CD1c-positive myeloid dendritic cell (primary cell): ENCODE measurements around the gene BNC2.

Experiments
- DNase-seq: peaks from one replicate; pipeline ENCODE4 v3.0.0-alpha.2; 2016; ENCODE audit errors: extremely low spot score

Gene BNC2

DNA sequence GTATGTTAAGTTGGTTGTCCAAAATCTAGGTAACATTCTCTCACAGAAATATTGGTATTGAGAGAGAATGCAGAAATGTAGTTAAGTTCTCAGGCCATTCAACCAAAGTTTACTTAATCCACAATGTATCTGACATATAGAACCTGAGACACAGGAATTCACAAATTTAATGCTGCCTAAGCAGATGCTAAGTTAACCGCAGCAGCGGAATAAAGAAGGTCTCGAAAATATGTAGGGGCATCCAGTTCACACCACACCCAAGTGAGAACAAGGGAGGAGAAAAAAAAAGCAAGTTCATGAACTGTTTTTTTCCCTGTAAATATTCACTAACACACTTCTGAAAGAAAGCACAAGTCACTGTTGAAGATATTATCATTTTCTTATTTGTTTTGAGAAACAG is 194.0 kb downstream of the BNC2 start:
- no peak for DNase-seq

DNA sequence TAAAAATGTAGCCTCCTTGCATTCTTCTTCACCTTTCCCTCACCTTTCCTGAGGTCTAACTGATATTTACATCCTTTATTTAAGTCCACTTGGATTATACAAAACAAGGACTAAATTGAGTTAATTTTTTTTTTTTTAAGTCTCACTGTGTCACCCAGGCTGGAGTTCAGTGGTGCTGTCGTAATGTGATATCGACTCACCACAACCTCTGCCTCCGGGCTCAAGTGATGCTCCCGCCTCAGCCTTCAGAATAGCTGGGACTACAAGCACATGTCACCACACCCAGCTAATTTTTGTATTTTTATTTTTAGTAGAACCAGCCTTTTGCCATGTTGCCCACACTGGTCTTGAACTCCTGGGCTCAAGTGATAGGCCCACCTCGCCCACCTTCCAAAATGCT is 195.3 kb downstream of the BNC2 start:
- no peak for DNase-seq

DNA sequence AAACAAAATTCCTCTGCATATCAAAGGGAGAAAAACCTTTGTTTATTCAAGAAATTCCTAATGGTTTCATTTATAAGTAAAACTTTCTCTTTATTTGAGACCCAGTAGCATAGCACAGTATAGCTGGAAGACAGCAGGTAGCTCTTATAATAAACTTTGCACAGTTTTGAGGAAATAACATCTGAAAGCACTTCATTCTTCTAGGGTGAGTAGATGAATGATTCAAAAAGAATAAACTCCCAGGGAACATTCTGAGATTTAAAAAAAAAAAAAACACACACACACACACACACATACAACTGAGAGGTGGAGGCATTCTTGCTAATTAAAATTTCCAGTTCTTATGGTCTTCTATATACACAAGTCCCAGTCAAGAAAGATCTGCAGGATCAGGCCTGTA is 197.3 kb downstream of the BNC2 start:
- DNase-seq, result no peak

DNA sequence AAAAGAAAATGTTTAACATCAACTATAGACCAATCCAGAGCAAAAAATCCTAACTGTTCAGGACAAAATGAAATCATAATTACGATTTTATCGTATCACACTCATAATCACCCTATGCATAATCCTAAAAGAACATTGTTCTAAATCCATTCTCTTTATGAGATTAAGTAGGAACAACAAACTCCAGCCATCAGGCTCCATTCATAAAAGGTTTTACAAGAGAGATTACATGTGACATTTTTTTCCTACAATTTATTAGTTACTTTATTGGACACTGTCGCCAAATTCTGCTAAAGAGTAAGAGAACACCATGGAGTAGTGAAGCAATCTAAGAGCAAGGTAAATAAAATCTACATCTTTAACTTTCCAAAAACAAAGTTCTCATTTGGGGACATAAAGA is 198.0 kb downstream of the BNC2 start:
- no peak for DNase-seq

DNA sequence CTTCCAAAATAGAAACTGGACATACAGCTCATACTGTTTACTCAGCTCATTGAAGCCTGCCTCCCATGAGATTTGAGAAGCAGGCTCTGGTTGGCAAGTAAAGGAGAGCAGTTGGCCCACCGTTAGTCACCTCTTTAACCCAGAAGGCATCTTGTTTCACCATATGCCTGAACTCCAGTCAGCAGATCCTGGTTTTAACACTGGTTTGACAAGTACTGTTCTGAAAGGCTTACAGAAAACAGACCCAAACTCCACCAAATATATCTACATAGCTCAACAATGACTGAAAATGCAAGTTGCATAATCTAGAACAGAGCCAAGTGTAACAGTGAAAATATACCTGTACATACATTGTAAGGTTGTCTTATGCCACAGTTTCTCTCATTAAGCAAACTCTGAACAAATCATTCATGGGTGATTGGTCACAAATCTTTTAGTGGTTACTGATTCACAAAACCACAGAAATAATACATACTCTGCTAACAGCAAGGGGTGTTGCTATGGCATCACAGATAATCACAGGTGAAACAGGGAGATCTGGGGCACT is 198.8 kb downstream of the BNC2 start:
- DNase-seq, result no peak

DNA sequence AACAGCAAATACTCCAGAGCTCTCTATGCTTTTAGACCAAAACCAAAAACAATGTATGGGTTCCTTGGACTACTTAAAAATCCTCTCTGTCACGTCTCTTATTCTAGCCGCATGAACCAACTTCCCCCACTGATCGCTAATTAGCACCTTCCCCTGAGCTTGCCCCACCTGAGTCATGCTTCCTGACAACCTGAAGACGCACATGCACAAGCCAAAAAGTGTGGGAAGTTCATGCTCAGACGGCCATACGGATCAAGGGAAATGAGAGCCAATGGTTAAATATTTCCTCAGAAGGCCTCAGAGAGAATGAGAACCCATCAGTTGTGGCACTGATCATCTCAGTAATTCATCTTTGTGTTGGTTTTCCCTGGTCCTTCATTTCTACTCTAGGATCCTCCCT is 199.7 kb downstream of the BNC2 start:
- no peak for DNase-seq

DNA sequence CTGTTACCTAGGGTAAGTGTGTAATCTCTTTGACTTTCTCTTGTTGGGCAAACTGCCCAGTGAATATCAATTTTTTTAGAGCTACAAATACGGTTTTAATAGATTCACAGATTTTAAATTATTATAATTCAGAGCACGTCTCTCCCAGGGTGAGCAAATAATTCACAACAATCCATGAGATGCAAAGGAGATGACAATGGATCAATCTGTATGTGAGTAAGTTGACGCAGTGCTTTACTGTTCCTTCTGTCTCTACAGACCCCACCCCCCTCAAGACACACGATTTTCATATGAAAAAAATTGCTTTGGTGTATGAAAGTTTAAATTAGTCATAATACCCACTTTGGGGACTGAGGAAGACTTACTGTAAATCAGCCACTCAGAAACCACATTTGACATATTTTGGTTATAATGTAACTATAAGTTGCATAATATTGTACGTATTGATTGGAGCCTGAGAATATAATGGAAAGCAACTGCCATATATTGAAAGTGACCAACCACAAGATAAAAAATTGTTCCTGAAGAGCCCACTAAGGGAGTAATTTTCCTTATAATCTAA is 201.7 kb downstream of the BNC2 start:
- no peak for DNase-seq

DNA sequence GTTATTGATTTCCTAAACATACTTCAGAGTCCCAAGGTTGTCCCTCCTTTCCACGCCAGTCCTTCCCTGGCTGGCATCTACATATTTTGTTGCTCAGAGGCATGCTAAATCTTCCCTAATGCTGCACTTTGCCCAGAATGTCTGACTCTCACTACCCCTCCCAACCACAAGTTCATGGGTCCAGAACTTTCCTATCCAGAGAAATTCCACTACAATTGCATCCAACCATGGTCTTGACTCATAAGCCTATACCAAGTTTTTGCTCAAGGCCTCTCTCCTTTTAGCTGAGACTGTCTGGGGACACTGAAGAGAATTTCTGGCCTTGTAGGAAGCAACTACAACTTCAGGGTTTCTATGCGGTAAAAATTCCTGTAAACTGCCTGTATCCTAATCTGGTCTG is 206.3 kb downstream of the BNC2 start:
- no peak for DNase-seq

DNA sequence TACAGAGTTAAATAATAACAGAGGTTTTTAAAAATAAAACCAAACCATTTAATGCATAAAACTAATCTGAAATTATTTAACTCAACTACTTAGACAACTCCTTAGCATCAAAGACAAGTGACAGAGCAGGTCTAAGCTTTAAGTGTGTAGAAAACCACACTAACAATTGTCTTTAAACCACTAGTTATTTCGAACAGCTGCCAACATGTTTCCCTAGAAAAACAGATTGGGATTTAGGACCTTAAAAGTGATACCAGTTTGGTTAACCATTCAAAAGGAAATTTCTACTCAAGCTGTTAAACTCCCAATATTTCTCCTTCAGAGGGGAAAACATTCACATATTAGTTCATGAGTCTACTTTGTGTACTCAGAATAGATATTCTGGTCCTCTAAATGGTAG is 208.7 kb downstream of the BNC2 start:
- no peak for DNase-seq

DNA sequence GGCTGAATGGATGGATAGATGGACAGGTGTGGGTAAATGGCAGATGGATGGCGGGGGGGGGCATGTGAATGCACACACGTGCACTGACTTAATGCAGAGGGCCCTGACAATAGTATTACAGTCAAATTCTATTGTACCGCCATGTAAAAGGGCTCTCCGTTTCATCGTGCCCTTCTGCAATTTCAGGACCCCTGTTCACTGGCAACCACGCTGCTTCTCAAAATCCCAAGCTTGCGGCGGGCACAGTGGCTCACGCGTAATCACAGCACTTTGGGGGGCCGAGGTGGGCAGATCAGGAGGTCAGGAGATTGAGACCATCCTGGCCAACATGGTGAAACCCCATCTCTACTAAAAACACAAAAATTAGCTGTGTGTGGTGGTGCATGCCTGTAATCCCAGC is 211.4 kb downstream of the BNC2 start:
- DNase-seq, result no peak

DNA sequence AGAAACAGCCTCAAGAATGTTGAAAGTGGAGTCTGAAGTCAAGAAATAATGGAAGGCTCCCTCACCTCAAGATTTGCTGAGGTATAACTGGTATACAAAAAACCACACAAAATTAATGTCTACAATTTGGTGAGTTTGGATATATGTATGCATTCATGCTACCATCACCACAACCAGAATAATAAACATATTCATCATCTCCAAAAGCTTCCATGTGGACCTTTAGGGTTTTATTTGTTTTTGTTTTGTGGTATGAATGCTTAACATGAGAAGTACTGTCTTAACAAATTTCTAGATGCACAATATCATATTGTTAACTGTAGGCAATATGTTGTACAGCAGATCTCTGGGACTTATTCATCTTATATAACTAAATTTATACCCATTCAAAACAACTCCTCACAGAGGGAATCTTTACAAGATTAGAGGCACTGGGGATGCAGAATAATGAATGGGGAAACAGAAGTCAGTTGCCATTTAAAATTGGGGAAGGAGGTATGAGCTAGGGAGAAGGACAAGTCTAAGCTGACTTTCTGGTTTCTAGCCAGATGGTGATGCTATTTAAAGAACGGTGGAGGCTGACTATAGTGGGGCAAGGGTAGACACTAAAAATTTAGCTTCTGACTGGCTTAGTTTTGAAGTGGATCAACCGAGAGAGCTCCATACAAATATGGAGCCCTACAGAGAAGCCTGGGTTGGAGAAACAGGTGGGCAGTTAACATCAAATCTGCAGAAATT is 213.9 kb downstream of the BNC2 start:
- DNase-seq, result no peak

DNA sequence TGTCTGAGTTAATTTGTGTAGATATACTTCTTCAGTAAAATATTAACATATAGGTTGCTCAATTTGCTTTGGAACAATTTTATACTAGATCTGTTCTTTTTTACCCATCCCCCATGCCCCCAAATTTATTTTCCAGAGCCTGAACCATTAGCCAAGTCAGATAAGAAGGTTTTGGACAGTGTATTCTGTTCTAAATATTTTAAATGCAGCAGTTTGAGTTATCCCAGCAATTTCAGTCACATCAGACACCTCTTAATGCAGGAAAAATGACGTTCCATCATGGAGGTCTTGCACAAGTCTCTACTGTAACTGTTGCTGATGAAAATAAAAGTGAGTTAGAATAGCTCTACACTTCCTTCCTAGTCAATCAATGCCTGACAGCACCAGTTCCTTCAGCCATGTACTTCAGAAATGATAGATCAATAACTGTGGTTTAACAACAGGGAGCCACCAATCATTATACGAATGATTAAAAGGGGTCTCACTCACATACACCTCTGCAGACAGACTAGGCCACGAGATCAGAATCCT is 215.8 kb downstream of the BNC2 start:
- DNase-seq, result no peak

DNA sequence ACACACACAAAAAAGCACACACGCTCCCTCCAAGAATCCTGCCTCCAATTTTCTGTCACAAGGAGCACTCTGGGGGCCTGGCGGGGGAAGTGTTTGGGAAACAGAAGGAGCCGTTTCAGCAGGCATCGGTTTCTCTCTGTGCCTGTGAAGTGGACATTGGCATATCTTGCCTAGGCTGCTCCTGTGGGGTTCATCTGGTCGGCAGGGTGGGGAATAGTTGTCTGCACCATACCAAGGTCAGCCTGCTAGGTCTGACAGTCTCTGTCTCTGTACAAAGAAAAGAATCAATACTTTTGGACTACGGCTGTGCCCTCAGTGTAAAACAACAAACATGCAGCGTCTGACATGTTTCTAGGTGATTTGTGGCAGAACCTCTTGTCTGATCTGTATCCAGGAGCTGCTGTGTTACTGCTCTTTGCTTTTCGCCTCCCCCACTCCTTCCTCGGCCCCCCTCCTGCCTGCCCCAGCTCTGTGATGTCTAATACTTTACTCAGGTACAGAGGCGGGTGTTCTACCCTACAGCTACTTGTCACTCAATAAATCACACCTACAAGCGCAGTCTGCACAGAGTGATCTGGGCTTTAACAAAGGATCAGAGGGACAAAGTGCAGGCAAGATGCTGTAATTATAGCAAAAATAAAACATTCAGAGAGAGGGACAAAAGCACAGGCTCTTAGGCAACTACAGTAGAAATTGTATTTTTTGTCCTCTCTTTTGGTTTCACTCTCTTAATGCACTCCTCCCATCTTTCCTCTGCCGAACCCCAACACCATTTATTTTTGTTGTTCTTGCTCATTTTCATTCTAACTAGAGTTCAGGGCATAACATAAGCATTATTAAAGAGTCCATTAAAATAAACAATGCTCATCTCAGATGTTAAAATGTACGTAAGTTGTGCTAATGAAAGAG is 216.7 kb downstream of the BNC2 start:
- DNase-seq, result no peak

DNA sequence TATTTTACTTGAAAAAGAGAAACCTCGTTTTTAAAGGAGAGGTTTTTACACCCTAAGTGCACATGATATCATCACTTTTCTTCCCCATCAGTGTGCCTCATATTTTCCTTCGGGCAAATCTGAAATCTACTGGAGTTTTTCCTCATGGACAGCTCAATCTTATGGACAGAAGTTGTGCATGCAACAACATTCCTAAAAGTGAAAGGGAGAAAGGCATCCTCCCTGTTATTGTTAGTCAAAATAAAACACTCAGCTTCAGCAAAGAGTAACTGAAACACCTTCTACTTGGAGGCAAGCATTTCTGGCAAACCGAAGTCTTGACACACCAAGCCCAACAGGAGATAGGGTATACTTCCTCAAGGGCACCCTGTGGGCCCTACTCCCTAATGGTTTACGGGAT is 217.9 kb downstream of the BNC2 start:
- no peak for DNase-seq

DNA sequence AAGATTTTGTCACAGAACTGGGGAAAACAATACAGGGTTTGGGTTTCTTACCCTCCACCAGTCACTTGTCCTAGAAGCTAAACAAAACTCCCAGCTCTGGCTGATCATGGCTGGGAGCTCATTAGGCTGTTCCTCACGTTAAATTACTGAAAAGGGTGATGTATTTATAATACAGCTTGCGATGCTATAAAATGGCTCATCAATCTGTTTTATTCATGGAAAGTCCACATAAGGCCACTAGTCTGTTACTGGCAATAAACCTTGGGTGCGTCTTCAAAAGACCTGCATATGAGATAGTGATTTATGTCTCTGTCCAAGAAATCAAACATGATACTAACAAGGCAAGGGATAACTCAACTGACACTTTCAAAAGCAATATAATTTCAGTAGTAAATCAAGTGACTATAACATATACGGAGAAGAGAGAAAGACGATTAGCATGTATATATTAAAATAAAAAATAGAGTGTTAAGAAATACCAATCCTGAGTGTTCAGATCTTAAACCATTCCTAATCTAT is 219.0 kb downstream of the BNC2 start:
- no peak for DNase-seq

DNA sequence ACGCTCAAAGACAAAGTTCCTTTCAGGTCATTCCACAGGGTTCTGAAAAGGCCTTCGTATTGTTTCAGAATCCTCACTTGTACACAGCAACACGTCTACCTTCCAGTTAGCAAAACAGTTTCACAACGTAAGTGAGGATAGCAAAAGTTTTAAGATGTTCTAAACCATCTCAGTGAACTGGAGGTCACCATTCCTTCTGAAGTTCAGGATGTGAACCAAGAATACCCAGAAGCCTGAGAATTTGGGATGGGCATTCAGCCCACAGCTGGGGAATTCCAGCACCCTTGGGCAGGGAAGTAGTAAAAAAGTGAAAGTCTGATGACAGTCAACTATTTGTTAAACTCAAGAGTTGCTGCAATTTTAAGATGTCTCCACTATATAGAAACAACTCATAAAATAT is 224.5 kb downstream of the BNC2 start:
- no peak for DNase-seq

DNA sequence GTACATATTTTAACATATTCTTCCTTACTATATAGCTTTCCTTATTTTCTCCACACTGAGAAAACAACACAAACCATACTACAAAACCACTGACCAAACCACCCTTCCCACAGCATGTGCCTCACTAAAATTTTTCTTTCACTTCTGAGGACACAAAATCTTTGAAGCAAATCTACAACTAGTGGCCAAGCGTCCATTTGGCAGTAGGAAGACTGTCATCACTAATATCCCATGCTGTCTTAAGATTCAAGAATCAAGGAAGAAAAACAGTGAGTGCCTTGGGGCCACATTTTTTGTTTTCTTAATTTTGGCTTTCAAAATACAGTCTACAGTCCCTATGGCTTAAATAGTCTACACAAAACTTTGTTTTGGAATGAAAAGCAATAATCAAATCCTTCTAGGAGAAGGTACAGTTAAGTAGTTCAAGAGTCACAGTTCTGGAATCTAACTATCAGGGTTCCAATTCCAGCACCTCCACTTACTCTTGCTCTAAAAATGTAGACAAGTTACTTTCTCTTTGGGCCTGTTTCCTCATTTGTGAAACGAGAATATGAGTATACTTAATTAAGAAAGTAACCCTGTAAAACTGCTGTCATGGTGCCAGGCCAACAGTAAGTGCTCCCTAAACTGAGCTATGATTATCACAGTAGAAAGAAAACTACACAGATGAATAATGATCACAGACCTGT is 227.9 kb downstream of the BNC2 start:
- DNase-seq, result no peak

DNA sequence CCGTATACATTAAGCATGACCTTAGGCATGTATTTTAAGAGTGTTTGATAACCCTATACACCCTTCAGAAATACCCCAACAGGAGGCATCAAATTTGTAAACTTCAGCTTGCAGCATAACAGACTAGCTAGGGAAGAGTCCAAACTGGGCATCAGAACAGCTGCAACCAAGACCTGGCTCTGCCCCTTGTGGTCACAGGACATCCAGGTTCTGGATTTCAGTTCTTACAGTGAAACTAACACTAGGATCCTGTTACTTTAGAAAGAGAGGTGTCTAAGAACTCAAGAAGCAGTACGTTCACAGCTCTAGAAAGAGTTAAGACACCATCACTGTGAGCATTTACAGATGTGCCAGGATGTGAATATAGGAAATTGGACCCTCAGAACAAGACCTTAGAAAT is 229.8 kb downstream of the BNC2 start:
- DNase-seq, result no peak

DNA sequence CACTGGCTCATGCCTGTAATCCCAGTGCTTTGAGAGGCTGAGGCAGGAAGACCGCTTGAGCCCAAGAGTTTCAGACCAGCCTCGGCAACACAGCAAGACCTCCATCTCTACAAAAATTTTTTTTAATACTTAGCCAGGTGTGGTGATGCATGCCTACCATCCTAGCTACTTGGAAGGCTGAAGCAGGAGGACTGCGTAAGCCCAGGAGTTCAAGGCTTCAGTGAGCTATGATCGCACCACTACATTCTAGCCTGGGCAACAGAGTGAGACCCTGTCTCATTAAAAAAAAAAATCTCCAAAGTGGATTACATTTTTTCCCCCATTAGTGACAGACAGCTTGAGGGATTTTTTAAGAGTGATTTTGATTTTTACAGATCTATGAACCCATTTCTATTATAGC is 230.8 kb downstream of the BNC2 start:
- no peak for DNase-seq

DNA sequence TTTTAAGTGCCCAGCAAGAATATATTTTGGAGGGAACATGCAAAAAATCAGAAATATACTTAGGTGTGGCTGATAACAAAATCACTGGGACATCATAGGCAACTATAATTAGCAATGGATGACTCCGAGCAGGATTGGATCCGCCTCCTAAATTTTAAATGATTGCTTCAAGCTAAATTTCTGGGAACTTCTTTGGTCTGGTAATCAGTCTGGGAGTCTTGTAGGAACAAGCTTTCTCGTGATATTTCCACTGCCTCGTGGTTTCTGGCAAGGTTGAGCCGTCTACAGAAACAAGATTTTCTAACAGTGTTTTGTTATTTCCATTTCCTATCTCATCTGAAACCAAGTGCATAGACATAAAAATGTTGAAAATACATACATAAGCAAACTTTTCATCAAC is 232.6 kb downstream of the BNC2 start:
- DNase-seq, result no peak

DNA sequence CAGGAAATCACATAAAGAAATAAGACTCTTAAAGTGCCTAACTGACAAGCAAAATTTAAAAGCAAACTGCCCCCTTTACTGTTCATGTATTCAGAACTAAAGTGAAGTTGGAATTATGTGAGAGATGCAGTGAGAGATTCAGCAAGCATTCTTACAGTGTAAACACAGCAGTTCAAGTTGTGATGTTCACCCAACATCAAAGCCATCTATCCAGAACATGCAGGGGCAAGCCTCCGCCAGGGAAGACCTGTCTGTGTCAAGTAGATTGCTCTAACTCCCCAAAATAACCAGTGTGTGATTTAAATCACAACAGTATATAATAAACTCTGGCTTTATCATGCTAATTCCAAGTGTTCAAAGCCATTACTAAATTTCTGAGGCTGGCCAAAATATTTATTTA is 233.3 kb downstream of the BNC2 start:
- DNase-seq, result no peak

DNA sequence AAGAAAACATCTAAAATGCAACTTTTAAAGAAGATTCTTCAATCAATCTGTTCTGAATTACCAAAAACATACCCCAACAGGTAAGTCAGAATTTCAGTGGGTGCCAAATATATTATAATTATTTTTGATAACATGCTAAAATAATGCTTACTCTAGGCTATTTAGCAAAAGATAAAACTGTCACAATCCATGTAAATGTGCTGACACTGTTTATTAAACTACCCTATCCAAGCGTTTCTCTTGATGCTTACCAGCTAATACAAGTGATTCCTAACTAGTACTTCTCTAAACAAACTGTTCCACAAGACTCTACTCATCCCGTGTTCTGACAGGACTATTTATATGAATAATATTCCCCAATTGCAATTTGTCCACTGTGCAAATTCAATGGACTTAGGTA is 236.7 kb downstream of the BNC2 start:
- no peak for DNase-seq
